Endothelial cell of umbilical vein (primary cell): ENCODE measurements around the gene DPYD. TPM values are rescaled to one million over a fixed set of nuclear protein-coding genes. Genes with fewer than 3 reads are reported as not detected.

Experiments
- BruUV-seq: library from RNA; stranded (reverse); fragments of 400-500 nt; replicated peaks from 2 replicates; lab custom pipeline; 2021; lab: Mats Ljungman, UMichigan
- CTCF ChIA-PET: fragments of 300-600, 350-600 bp; sonication (Branson Sonifier 250); formaldehyde crosslinking; loops from one replicate; lab custom pipeline; 2021; ENCODE audit warnings: antibody characterized with exemption, inconsistent platforms; lab: Charles Lee
- POLR2A ChIA-PET: fragments of 300-600, 350-600 bp; sonication (Branson Sonifier 250); formaldehyde crosslinking; loops from one replicate; lab custom pipeline; 2021; ENCODE audit warnings: antibody characterized with exemption, inconsistent platforms; lab: Charles Lee
- DNase-seq: peaks from one replicate; pipeline ENCODE4 v3.0.0-alpha.2; 2011; ENCODE audit warnings: low read depth, low spot score
- FAIRE-seq: peaks from 2 replicates; lab custom pipeline; 2011; peaks lifted over from hg19 to GRCh38; lab: Jason Lieb, UNC
- H2AFZ ChIP-seq: 2 replicates; pipeline ENCODE4 v1.6.0; 2012; ENCODE audit warnings: low read depth, low read length, control low read depth, inconsistent platforms
- H3K27ac ChIP-seq: 2 replicates; pipeline ENCODE4 v1.5.1; 2011; ENCODE audit warnings: low read depth, mild to moderate bottlenecking, control low read depth, low read length, moderate library complexity; ENCODE audit not compliant: insufficient read depth
- H3K27me3 ChIP-seq, 2 experiments: 2 replicates each; pipeline versions ENCODE4 v1.6.0 to v1.6.1; 2011; ENCODE audit warnings: low read length in 2 of 2, mixed read lengths in 1 of 2; ENCODE audit not compliant: control insufficient read depth in 2 of 2, insufficient read depth in 2 of 2
- H3K36me3 ChIP-seq, 2 experiments: 2 replicates in 1 of 2; 3 replicates in 1 of 2; pipeline ENCODE4 v1.5.1; 2011; ENCODE audit warnings: low read length in 2 of 2, mild to moderate bottlenecking in 1 of 2, moderate library complexity in 1 of 2; ENCODE audit not compliant: control insufficient read depth in 2 of 2, insufficient read depth in 2 of 2; ENCODE audit errors: extremely low read depth in 1 of 2
- H3K4me1 ChIP-seq: 3 replicates; pipeline ENCODE4 v1.5.1; 2011; ENCODE audit warnings: mild to moderate bottlenecking, low read length; ENCODE audit not compliant: control insufficient read depth, insufficient read depth; ENCODE audit errors: extremely low read depth
- H3K4me2 ChIP-seq: 2 replicates; pipeline ENCODE4 v1.6.1; 2011; ENCODE audit warnings: low read length, control low read depth, mixed read lengths; ENCODE audit not compliant: insufficient read depth
- H3K4me3 ChIP-seq, 3 experiments: fragments of 200-600 bp in 1 of 3; sonication (generic), shearing (Covaris generic) in 1 of 3; replicated peaks in 1 of 3; 2 replicates each; pipeline ENCODE4 v1.5.1; 2011 to 2016; ENCODE audit warnings: control low read depth in 3 of 3, low read length in 3 of 3, mild to moderate bottlenecking in 2 of 3, inconsistent platforms in 1 of 3, low read depth in 1 of 3, moderate library complexity in 1 of 3; ENCODE audit not compliant: insufficient read depth in 1 of 3
- H3K79me2 ChIP-seq: 2 replicates; pipeline ENCODE4 v1.6.0; 2012; ENCODE audit warnings: low read length, inconsistent platforms; ENCODE audit not compliant: control insufficient read depth, insufficient read depth
- H3K9ac ChIP-seq: replicated peaks from 2 replicates; pipeline ENCODE3; 2011; ENCODE audit warnings: low read length, control low read depth; ENCODE audit not compliant: insufficient read depth; ENCODE audit errors: extremely low read depth
- H3K9me1 ChIP-seq: replicated peaks from 3 replicates; pipeline ENCODE4 v1.6.0; 2011; ENCODE audit warnings: mild to moderate bottlenecking, low read length; ENCODE audit not compliant: control insufficient read depth, insufficient read depth; ENCODE audit errors: extremely low read depth
- H3K9me3 ChIP-seq: replicated peaks from 2 replicates; pipeline ENCODE4 v1.5.1; 2012; ENCODE audit warnings: low read length, inconsistent platforms; ENCODE audit not compliant: control insufficient read depth, insufficient read depth
- H4K20me1 ChIP-seq: replicated peaks from 2 replicates; pipeline ENCODE3; 2011; ENCODE audit warnings: mild to moderate bottlenecking, low read length; ENCODE audit not compliant: control insufficient read depth, insufficient read depth; ENCODE audit errors: extremely low read depth
- CTCF ChIP-seq, 2 donors: IDR thresholded peaks; 1 replicate in 1 of 2; 2 replicates in 1 of 2; pipeline ENCODE4 v1.5.1; 2011; ENCODE audit warnings: low read length in 2 of 2, mild to moderate bottlenecking in 2 of 2, moderate library complexity in 2 of 2, control low read depth in 1 of 2, inconsistent platforms in 1 of 2, low read depth in 1 of 2; ENCODE audit not compliant: insufficient read depth in 1 of 2; ENCODE audit errors: extremely low read depth in 1 of 2
- EZH2 ChIP-seq: IDR thresholded peaks from 2 replicates; pipeline ENCODE4 v1.6.1; 2012; ENCODE audit warnings: borderline replicate concordance, low read depth, mild to moderate bottlenecking, moderate library complexity, low read length, inconsistent platforms; ENCODE audit not compliant: severe bottlenecking
- FOS ChIP-seq: IDR thresholded peaks from 2 replicates; pipeline ENCODE4 v1.6.1; 2011; ENCODE audit warnings: mild to moderate bottlenecking, low read length, moderate library complexity, borderline replicate concordance; ENCODE audit not compliant: insufficient read depth
- GATA2 ChIP-seq: IDR thresholded peaks from 2 replicates; pipeline ENCODE4 v1.7.0; 2011; ENCODE audit warnings: low read depth, mild to moderate bottlenecking, moderate library complexity, mixed read lengths, low read length; ENCODE audit not compliant: insufficient read length, insufficient read depth
- JUN ChIP-seq: IDR thresholded peaks from 2 replicates; pipeline ENCODE4 v1.6.1; 2011; ENCODE audit warnings: borderline replicate concordance, low read depth; ENCODE audit not compliant: insufficient read length, insufficient read depth
- MAX ChIP-seq: IDR thresholded peaks from 2 replicates; pipeline ENCODE4 v1.6.1; 2011; ENCODE audit not compliant: insufficient read depth, insufficient read length
- MYC ChIP-seq: IDR thresholded peaks from one replicate; pipeline ENCODE4 v1.6.1; 2011; ENCODE audit warnings: mild to moderate bottlenecking, low read depth, low read length
- POLR2A ChIP-seq: IDR thresholded peaks from 2 replicates; pipeline ENCODE4 v1.6.1; 2012; ENCODE audit warnings: low read depth, mild to moderate bottlenecking, control low read depth, low read length
- POLR2AphosphoS5 ChIP-seq: IDR thresholded peaks from 2 replicates; pipeline ENCODE4 v1.6.1; 2012; ENCODE audit warnings: low read depth, mild to moderate bottlenecking, control low read depth, low read length, moderate library complexity; ENCODE audit not compliant: insufficient read depth
- dilution Hi-C: fragments of 300-500 bp; cut with MboI; formaldehyde crosslinking; loops from one replicate; pipeline ENCODE4 v1.15.0; 2019; ENCODE audit warnings: low sequenced_read_pairs; ENCODE audit not compliant: extremely low pct_ligation_motif_present
- intact Hi-C: fragments of 100-400 bp; cut with micrococcal nuclease; formaldehyde crosslinking; loops from one replicate; pipeline ENCODE4 v1.10.0; 2022
- polyA plus RNA-seq, 4 experiments: library from polyadenylated mRNA; depleted of rRNA in 3 of 4; stranded (reverse) in 3 of 4; unstranded in 1 of 4; fragments of >200 nt; gene quantifications; 2 replicates each; pipeline versions ENCODE4 v1.2.1 to v1.2.3, GENCODE V29; 2011 to 2012; ENCODE audit warnings: missing spikeins in 1 of 4
- total RNA-seq: library from RNA; stranded (reverse); gene quantifications from 2 replicates; pipeline ENCODE4 v1.2.3, GENCODE V29; 2021

DPYD gene
- total and polyA plus RNA-seq, 2 donors (not counting 3 experiments of a cell fraction or from before 2014, with no cell fraction given): 4.6 to 15.1 TPM

GRCh38 chr1:97314685-97315084, 606.1 kb downstream of the DPYD start:
- no peaks in the 10 kb centered on the region for H3K79me2 ChIP-seq
- no peaks in the 10 kb centered on the region for H3K27me3 ChIP-seq
- no peak overlapping the region for H3K27ac ChIP-seq
- ChIA-PET POLR2A (no interaction called here), CTCF (interaction anchor here (1.0 to 1.5 kb wide), 4 partner anchors 11 to 211 kb away, joined by 3 to 4 read pairs (median 3); no protein-coding TSS in a partner anchor)
- no peak overlapping the region for H2AFZ ChIP-seq
- H3K36me3 ChIP-seq: no peaks in the 10 kb centered on the region
- no peaks in the 10 kb centered on the region for H3K9me1 ChIP-seq
- TF ChIP-seq GATA2 (no peak), CTCF (IDR thresholded peaks at IDR 0.05; ENCODE audit: extremely low read depth in 1 of 2, insufficient read depth in 1 of 2, low read depth in 1 of 2, low read length in 2 of 2) (no peak)
- no TSS peak for BruUV-seq
- dilution Hi-C loops (no loop called here), intact Hi-C loops (no loop called here)
- no peak overlapping the region for H3K4me2 ChIP-seq
- no peak overlapping the region for H3K4me3 ChIP-seq
- DNase-seq (no peak), FAIRE-seq (no peak)
- H4K20me1 ChIP-seq: no peaks in the 10 kb centered on the region
- H3K9ac ChIP-seq: no peak overlapping the region
- H3K9me3 ChIP-seq: no peaks in the 10 kb centered on the region
- H3K4me1 ChIP-seq: no peaks in the 10 kb centered on the region

- dilution Hi-C loops: no loop called here
- H3K4me2 ChIP-seq: no peak overlapping the region
Observed at GRCh38 chr1:97308131-97308530, 612.7 kb downstream of the DPYD start.

More at GRCh38 chr1:97308131-97308530, 612.7 kb downstream of the DPYD start:
- Histone ChIP-seq H3K9me1 (no peaks in the 10 kb centered on the region), H3K4me3 (no peak overlapping the region), H3K4me1 (no peaks in the 10 kb centered on the region), H3K9ac (no peak overlapping the region), H3K36me3 (no peaks in the 10 kb centered on the region), H2AFZ (no peak overlapping the region), H3K79me2 (no peaks in the 10 kb centered on the region), H3K9me3 (no peaks in the 10 kb centered on the region), H3K27ac (no peak overlapping the region), H3K27me3 (no peaks in the 10 kb centered on the region), H4K20me1 (no peaks in the 10 kb centered on the region)
- ChIA-PET CTCF (no interaction called here), POLR2A (no interaction called here)
- TF ChIP-seq EZH2: no peak
- no peak for TF ChIP-seq JUN
- TF ChIP-seq GATA2: no peak
- no peak for TF ChIP-seq POLR2A
- no peak for TF ChIP-seq MYC
- no peak for TF ChIP-seq POLR2AphosphoS5
- no peak for TF ChIP-seq MAX
- TF ChIP-seq CTCF (IDR thresholded peaks at IDR 0.05; ENCODE audit: extremely low read depth in 1 of 2, insufficient read depth in 1 of 2, low read depth in 1 of 2, low read length in 2 of 2): no peak
- TF ChIP-seq FOS: no peak
- FAIRE-seq (no peak), DNase-seq (no peak)
- no TSS peak for BruUV-seq
- intact Hi-C loops: no loop called here
